SIG-M5 treated with dmso at 0.1 percent for 504 hours (cell line): ENCODE results near the gene CACNA2D4.

Experiments
- DNase-seq: peaks from one replicate; lab custom pipeline; 2025; ENCODE audit not compliant: unreplicated experiment; lab: John Stamatoyannopoulos, UW

Gene CACNA2D4

DNA sequence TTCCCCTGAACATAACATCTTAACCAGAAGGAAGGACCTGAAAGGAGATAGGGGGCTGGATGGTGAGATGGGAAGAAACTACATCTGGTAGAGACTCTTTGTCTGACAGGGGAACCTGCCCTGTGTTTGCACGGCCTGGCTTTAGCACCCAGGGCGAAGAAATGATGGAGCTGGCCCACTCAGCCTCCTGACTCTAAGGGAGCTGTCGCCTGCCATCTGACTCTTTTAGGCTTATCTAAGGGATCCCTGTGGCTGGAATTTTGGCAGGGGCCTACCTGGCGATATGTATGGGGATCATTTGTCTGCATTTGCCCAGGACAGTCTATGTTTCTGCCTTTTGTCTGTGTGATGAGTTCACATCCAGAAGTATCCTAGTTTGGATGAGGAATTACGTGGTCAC lies 15.6 kb upstream of the CACNA2D4 start:
- no peak for DNase-seq

GRCh38 chr12:1933342-1934051 lies 15.0 kb upstream of the CACNA2D4 start:
- DNase-seq = no peak

DNA sequence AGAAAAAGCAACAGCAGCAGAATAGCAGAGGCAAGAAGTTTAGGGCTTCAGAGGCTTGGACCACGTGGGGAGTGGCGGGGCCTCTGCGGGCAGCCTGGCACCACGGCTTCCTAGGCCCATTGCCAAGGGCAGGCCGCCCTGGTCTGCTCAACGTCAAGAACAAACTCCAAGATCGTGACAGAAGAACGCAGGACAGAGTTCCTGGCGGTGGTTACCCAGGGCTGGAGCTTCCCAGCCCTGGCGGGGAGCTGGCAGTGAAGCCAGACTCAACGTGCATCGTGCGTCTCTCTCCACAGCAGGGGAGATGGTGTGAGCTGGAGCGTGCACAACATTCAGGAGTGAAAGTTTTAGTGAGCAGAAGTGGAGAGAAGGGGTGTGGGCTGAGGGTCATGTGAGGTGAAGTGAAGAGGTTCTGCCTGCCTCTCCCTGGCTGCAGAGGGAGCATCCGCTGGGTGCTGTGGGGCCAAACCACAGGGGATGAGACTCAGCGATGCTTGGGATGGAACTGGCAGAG lies 13.9 kb upstream of the CACNA2D4 start:
- DNase-seq = no peak

GRCh38 chr12:1931642-1932041 lies 13.2 kb upstream of the CACNA2D4 start:
- no peak for DNase-seq

DNA sequence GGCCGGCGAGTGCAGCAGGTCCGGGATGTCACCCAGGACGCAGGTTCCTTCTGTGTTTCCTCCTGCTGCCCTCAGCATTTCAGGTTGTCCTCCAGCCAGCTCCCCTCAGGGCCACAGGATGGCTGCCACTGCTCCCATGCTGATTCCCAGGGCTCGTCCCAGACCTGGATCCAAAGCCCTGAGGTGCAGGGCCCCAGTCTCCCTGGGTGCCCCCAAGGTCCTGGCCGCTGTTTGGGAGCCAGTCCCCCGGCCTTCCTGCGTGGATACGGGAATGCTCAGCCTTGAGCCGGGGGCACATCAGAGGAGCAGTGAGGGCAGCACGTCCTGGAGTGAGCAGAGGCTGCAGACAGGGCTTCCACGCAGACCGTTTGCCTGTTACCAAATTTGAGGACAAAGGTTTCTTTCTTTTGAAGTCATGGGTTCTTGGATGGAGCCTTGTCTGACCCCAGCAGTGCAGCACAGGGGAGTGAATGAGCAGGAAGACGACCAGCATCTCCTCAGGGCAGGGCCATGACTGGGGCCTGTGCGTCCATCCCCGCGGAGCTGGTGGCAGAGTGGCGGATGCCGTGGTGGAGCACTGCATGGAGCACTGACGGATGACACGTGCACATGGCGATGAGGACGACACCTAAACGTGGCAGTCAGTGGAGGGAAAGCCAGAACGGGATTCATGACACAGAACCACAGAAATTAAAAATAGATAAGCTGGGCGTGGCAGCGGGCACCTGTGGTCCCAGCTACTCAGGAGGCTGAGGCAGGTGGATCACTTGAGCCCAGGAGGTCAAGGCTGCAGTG lies 12.5 kb upstream of the CACNA2D4 start:
- DNase-seq = no peak

- DNase-seq = peak; percentile 59
Observed at GRCh38 chr12:1929985-1930802, 11.7 kb upstream of the CACNA2D4 start.

DNA sequence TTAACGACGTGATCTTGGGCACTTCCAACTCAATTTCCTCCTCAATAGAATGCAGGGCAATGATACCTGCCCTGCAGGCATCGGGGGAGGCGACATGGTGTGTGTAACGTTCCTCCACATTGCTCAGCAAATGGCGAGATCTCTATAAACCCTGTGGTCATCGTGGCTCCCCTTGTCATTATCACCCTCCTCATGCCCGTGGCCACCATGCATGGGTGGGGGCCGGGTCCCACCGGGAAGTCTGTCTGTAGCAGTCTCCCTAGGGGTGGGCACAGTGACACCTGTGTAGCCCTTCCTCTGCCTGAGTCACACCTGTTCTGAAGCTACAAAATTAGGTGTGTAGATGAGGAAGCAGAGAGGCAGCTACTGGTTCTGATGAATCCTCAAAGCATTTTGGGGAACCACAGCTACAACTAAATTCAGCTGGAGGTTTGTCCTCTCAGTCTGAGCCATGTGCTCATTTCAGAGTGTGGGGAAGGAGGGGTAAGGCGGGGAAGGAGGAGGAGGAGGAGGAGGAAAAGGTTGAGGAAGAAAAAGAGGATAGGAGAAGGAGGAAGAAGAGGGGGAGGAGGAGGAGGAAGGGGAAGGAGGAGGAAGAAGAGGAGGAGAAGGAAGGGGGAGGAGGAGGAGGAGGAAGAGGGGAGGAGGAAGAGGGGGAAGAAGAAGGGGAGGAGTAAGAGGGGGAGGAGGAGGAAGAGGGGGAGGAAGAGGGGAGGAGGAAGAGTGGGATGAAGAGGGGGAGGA lies 11.0 kb upstream of the CACNA2D4 start:
- DNase-seq = no peak

GRCh38 chr12:1928439-1929121 lies 10.1 kb upstream of the CACNA2D4 start:
- no peak for DNase-seq

DNA sequence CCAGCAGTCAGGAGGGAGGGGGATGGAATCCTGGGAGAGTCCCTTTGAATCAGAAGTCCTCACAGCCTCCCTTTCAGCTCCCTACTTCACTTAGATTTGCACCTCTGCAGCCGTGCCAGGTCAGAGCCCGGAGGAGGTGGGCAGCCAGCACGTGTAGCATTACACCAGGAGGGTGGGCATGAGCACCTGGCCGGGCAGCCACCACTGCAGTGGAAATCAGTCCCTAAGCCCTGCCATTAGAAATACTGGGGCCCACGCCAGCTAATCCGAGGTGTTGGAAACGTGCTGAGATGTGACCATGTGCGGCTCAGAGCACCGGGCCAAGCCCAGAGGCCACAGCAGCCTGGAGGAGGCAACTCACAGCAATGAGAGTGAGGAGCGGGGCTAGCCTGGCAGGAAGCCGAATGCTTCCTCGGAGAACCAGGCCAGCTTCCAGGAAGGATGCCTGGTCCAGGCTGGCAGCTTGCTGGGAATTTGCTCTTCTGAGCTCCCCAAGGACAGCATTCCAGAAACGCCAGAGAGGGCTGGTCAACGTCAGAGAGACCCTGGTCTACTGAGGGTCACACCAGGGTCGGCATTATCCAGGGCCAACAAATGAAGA lies 9.4 kb upstream of the CACNA2D4 start:
- no peak for DNase-seq

GRCh38 chr12:1927051-1927680 lies 8.7 kb upstream of the CACNA2D4 start:
- no peak for DNase-seq

GRCh38 chr12:1926251-1926657 lies 7.8 kb upstream of the CACNA2D4 start:
- DNase-seq = no peak

DNA sequence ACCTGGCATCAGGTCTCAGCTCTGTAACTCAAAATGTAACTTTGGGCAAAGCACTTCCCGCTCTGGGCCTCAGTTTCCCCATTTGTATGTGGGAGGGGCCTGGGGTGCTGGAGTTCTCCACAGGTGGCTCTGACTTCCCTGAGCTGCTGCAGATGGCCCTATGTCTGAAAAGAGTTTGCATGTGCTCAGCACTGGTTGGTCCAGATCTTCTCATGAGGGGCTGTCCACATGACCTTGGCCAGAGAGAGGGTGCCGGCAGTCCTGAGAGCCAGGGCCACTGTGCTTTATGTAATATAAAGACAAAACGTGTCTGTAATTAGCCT lies 7.2 kb upstream of the CACNA2D4 start:
- DNase-seq = no peak

GRCh38 chr12:1924996-1925683 lies 6.7 kb upstream of the CACNA2D4 start:
- no peak for DNase-seq

DNA sequence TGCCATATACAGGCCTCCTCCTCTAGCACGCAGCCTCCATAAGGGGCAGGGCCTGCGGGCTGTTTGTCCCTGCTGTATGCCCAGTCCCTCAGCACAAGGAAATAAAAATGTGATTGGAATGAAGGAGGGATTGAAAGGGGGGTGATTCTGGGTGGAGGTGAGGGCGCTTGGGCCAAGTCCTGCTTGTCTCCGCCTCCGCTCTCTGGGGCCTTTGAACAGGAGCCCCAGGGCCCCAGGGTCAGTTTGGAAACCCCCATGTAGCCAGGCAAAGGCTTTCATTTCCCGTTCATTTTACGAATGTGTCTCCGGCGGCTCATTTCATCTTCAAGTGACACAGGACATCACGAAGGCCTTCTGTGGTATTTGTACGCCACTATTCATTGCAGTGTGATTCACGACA lies 4.5 kb upstream of the CACNA2D4 start:
- no peak for DNase-seq

- peak; percentile 35 for DNase-seq
Observed at GRCh38 chr12:1922075-1922709, 3.7 kb upstream of the CACNA2D4 start.

- DNase-seq = peak; percentile 71
Observed at GRCh38 chr12:1920971-1921370, 2.5 kb upstream of the CACNA2D4 start.

GRCh38 chr12:1920436-1920835 lies 2.0 kb upstream of the CACNA2D4 start:
- no peak for DNase-seq

DNA sequence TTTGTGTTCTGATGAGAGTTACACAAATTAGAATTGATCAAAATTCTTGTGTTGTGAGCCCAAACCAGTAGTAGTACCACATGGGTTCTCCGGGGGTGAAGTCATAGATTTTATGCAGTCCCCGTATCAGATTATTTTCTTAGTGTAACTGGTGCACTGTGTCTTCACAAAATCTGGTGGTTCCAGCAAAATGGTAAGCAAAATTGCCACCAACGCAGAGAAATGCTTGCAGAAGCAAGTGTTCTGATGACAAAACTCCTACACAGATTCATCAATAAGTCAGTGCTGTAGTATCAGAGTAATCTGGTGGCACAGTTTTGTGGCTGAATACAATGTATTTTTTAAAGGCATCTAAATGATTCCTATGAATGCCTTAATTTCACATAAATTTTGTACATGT lies 1.3 kb upstream of the CACNA2D4 start:
- DNase-seq = no peak
